Gastroesophageal sphincter (tissue), 4 donors: ENCODE data around the gene SCD5. TPM values are rescaled to one million over a fixed set of nuclear protein-coding genes. Genes with fewer than 3 reads are reported as not detected.

Experiments used
- ATAC-seq: fragments of 150-250 bp; one replicate; pipeline ENCODE4 v1.9.1; 2016; ENCODE audit warnings: mild to moderate bottlenecking, moderate library complexity
- H3K27ac ChIP-seq, 4 donors: fragments of 200-600 bp; sonication (generic) in 3 of 4; 1 replicate in 3 of 4; 2 replicates in 1 of 4; pipeline ENCODE4 v1.5.1; 2016 to 2019
- H3K27me3 ChIP-seq: fragments of 200-600 bp; sonication (generic); one replicate; pipeline ENCODE4 v1.5.1; 2019
- H3K36me3 ChIP-seq, 2 donors: fragments of 200-600 bp; sonication (generic); one replicate each; pipeline ENCODE4 v1.5.1; 2019; ENCODE audit warnings: control low read depth in 1 of 2
- H3K4me1 ChIP-seq, 3 donors: fragments of 200-600 bp; sonication (generic); 1 replicate in 2 of 3; 2 replicates in 1 of 3; pipeline ENCODE4 v1.5.1; 2016 to 2019; ENCODE audit warnings: control low read depth in 2 of 3
- H3K4me3 ChIP-seq, 2 donors: fragments of 200-600 bp; sonication (generic); one replicate each; pipeline ENCODE4 v1.5.1; 2019; ENCODE audit warnings: mild to moderate bottlenecking in 1 of 2, moderate library complexity in 1 of 2
- H3K9me3 ChIP-seq, 3 donors: fragments of 200-600 bp; sonication (generic); one replicate each; pipeline ENCODE4 v1.5.1; 2017 to 2019; ENCODE audit warnings: control low read depth in 2 of 3
- CTCF ChIP-seq, 4 experiments: fragments of 200-600 bp in 2 of 4; fragments of 450-650 bp in 2 of 4; sonication (generic) in 1 of 4; IDR thresholded peaks; one replicate each; pipeline ENCODE4 v1.5.1; 2017 to 2019; ENCODE audit warnings: antibody characterized with exemption in 4 of 4, mild to moderate bottlenecking in 2 of 4, moderate library complexity in 2 of 4
- EP300 ChIP-seq: sonication (generic); formaldehyde crosslinking; IDR thresholded peaks from one replicate; pipeline ENCODE4 v1.6.1; 2017; ENCODE audit warnings: antibody characterized with exemption, mild to moderate bottlenecking
- POLR2A ChIP-seq, 2 donors: fragments of 450-650 bp; IDR thresholded peaks; one replicate each; pipeline ENCODE4 v1.6.1; 2017; ENCODE audit warnings: antibody characterized with exemption in 2 of 2, mild to moderate bottlenecking in 2 of 2, moderate library complexity in 1 of 2
- POLR2AphosphoS5 ChIP-seq: sonication (generic); formaldehyde crosslinking; IDR thresholded peaks from one replicate; pipeline ENCODE4 v1.6.1; 2017; ENCODE audit warnings: antibody characterized with exemption
- WGBS, 2 donors: methylation state at CpG; one replicate each; pipeline ENCODE4 v1.1.5; 2018; ENCODE audit warnings: low coverage in 1 of 2; 5-methylcytosine and 5-hydroxymethylcytosine counted together
- total RNA-seq, 4 donors: library from RNA; depleted of rRNA; stranded (reverse); fragments of >200 nt; gene quantifications; one replicate each; pipeline ENCODE4 v1.1.0, GENCODE V29; 2016

Gene SCD5
- total RNA-seq, 4 donors from 2014 or later: 15.5 to 21.8 (median 20.3) TPM

- Histone ChIP-seq H3K27me3 (no peaks in the 10 kb centered on the region), H3K36me3 (no peaks in the 10 kb centered on the region), H3K4me3 (no peak overlapping the region), H3K27ac (peak overlapping the region; percentile 29 to 67 (median 52)), H3K4me1 (peaks cover 0 to 36% (median 14%) of the 10 kb centered on the region in 3 donors), H3K9me3 (no peaks in the 10 kb centered on the region)
- TF ChIP-seq POLR2AphosphoS5 (no peak), EP300 (no peak), POLR2A (IDR thresholded peaks at IDR 0.05) (no peak), CTCF (IDR thresholded peaks at IDR 0.05) (no peak)
- ATAC-seq: no peak
- WGBS, 2 donors: 84% methylated on average over 4 of the region's 4 CpGs; no CpG with 5 or more reads in 1 of the 2 donors
Observed at GRCh38 chr4:82753238-82753637, 45.4 kb downstream of the SCD5 start.

GRCh38 chr4:82748810-82749470, 49.7 kb downstream of the SCD5 start:
- no peak for ATAC-seq

GRCh38 chr4:82747686-82748575, 50.7 kb downstream of the SCD5 start:
- no peak for TF ChIP-seq EP300
- no peak for TF ChIP-seq POLR2A (IDR thresholded peaks at IDR 0.05)
- TF ChIP-seq POLR2AphosphoS5: no peak
- no peak for TF ChIP-seq CTCF (IDR thresholded peaks at IDR 0.05)
- Histone ChIP-seq H3K4me1 (peaks cover 0 to 19% (median 0%) of the 10 kb centered on the region in 3 donors), H3K27ac (no peak overlapping the region), H3K4me3 (no peak overlapping the region), H3K9me3 (no peaks in the 10 kb centered on the region), H3K27me3 (no peaks in the 10 kb centered on the region), H3K36me3 (peaks cover 0 to 2% of the 10 kb centered on the region in 2 donors)
- ATAC-seq: no peak
- 43 to 52% methylated on average over 4 to 6 of the region's 6 CpGs for WGBS, 2 donors

More at GRCh38 chr4:82748810-82749470, 49.7 kb downstream of the SCD5 start:
- no peak overlapping the region for H3K4me3 ChIP-seq
- no peak overlapping the region for H3K27ac ChIP-seq
- H3K4me1 ChIP-seq: peaks cover 0 to 28% (median 6%) of the 10 kb centered on the region in 3 donors
- no peaks in the 10 kb centered on the region for H3K9me3 ChIP-seq
- no peaks in the 10 kb centered on the region for H3K27me3 ChIP-seq
- TF ChIP-seq POLR2AphosphoS5 (no peak), EP300 (no peak), POLR2A (IDR thresholded peaks at IDR 0.05) (no peak), CTCF (IDR thresholded peaks at IDR 0.05) (no peak)
- 83 to 96% methylated on average over 1 to 6 of the region's 6 CpGs for WGBS, 2 donors
- no peaks in the 10 kb centered on the region for H3K36me3 ChIP-seq

GRCh38 chr4:82746705-82747574, 51.7 kb downstream of the SCD5 start:
- TF ChIP-seq CTCF (IDR thresholded peaks at IDR 0.05) (no peak), EP300 (no peak), POLR2A (IDR thresholded peaks at IDR 0.05) (no peak), POLR2AphosphoS5 (no peak)
- Histone ChIP-seq H3K4me3 (no peak overlapping the region), H3K27me3 (no peaks in the 10 kb centered on the region), H3K4me1 (peaks cover 0 to 9% (median 0%) of the 10 kb centered on the region in 3 donors), H3K27ac (no peak overlapping the region), H3K36me3 (peaks cover 0 to 4% of the 10 kb centered on the region in 2 donors), H3K9me3 (no peaks in the 10 kb centered on the region)
- 83 to 88% methylated on average over 10 to 11 of the region's 13 CpGs for WGBS, 2 donors
- ATAC-seq: no peak
